SK-N-SH treated with all-trans-retinoic acid at 6 μM for 48 hours (cell line): ENCODE results near the gene ABCF3.

Experiments
- ATAC-seq: fragments of 200-7000 bp; cut with Tn5 transposase; 3 replicates; pipeline ENCODE4 v1.9.1; 2020; ENCODE audit warnings: mild to moderate bottlenecking, moderate library complexity
- ARNTL ChIP-seq: fragments of 450-650 bp; formaldehyde crosslinking; IDR thresholded peaks from 2 replicates; pipeline ENCODE4 v1.5.0; 2020; ENCODE audit warnings: low read depth, mild to moderate bottlenecking, moderate library complexity, borderline replicate concordance
- CREB5 ChIP-seq: fragments of 250-450 bp; sonication (Bioruptor Pico); IDR thresholded peaks from 2 replicates; pipeline ENCODE4 v1.5.1; 2020; ENCODE audit warnings: low read depth, mild to moderate bottlenecking, moderate library complexity
- CSRNP3 ChIP-seq: fragments of 250-450 bp; sonication (Bioruptor Pico); IDR thresholded peaks from 2 replicates; pipeline ENCODE4 v1.5.1; 2021; ENCODE audit warnings: mild to moderate bottlenecking, moderate library complexity
- ESRRG ChIP-seq: fragments of 250-450 bp; sonication (Bioruptor Pico); IDR thresholded peaks from 2 replicates; pipeline ENCODE4 v1.6.1; 2021; ENCODE audit warnings: mild to moderate bottlenecking
- GLIS3 ChIP-seq: fragments of 250-450 bp; sonication (Bioruptor Pico); IDR thresholded peaks from 2 replicates; pipeline ENCODE4 v1.5.0; 2020; ENCODE audit warnings: mild to moderate bottlenecking, moderate library complexity
- ISL1 ChIP-seq: fragments of 250-450 bp; sonication (Bioruptor Pico); IDR thresholded peaks from 2 replicates; pipeline ENCODE4 v2.1.2; 2022; ENCODE audit warnings: mild to moderate bottlenecking, moderate library complexity
- OSR1 ChIP-seq: fragments of 250-450 bp; sonication (Bioruptor Pico); IDR thresholded peaks from 2 replicates; pipeline ENCODE4 v1.8.0; 2022; ENCODE audit warnings: moderate library complexity, mild to moderate bottlenecking, inconsistent platforms
- PATZ1 ChIP-seq: fragments of 250-450 bp; sonication (Bioruptor Pico); IDR thresholded peaks from 2 replicates; pipeline ENCODE4 v1.8.0; 2020; ENCODE audit warnings: mild to moderate bottlenecking, moderate library complexity, borderline replicate concordance
- POU6F1 ChIP-seq: fragments of 250-450 bp; sonication (Bioruptor Pico); IDR thresholded peaks from 2 replicates; pipeline ENCODE4 v1.8.0; 2021; ENCODE audit warnings: low read depth, mild to moderate bottlenecking, moderate library complexity, borderline replicate concordance
- PPARA ChIP-seq: fragments of 250-450 bp; sonication (Bioruptor Pico); IDR thresholded peaks from 2 replicates; pipeline ENCODE4 v1.5.0; 2020; ENCODE audit warnings: mild to moderate bottlenecking, borderline replicate concordance
- RARB ChIP-seq: fragments of 250-450 bp; sonication (Bioruptor Pico); IDR thresholded peaks from 2 replicates; pipeline ENCODE4 v1.8.0; 2021; ENCODE audit warnings: mild to moderate bottlenecking, moderate library complexity
- TCF4 ChIP-seq: fragments of 250-450 bp; sonication (Bioruptor Pico); IDR thresholded peaks from 2 replicates; pipeline ENCODE4 v1.8.0; 2021; ENCODE audit warnings: mild to moderate bottlenecking, moderate library complexity, borderline replicate concordance
- TOX ChIP-seq: fragments of 250-450 bp; sonication (Bioruptor Pico); IDR thresholded peaks from 2 replicates; pipeline ENCODE4 v1.8.0; 2021; ENCODE audit warnings: mild to moderate bottlenecking, moderate library complexity, borderline replicate concordance
- ZFP3 ChIP-seq: fragments of 250-450 bp; sonication (Bioruptor Pico); IDR thresholded peaks from 2 replicates; pipeline ENCODE4 v1.5.0; 2020; ENCODE audit warnings: mild to moderate bottlenecking, moderate library complexity
- ZFP30 ChIP-seq: fragments of 450-650 bp; formaldehyde crosslinking; IDR thresholded peaks from 2 replicates; pipeline ENCODE4 v1.5.0; 2022; ENCODE audit warnings: mild to moderate bottlenecking, moderate library complexity
- ZNF565 ChIP-seq: fragments of 450-650 bp; formaldehyde crosslinking; conservative IDR thresholded peaks from 2 replicates; pipeline ENCODE4 v1.5.0; 2020; ENCODE audit warnings: low read depth, mild to moderate bottlenecking, moderate library complexity
- ZNF70 ChIP-seq: fragments of 450-650 bp; formaldehyde crosslinking; IDR thresholded peaks from 2 replicates; pipeline ENCODE4 v1.5.0; 2020; ENCODE audit warnings: mild to moderate bottlenecking, moderate library complexity
- ZNF8 ChIP-seq: fragments of 450-650 bp; formaldehyde crosslinking; IDR thresholded peaks from 2 replicates; pipeline ENCODE4 v1.5.0; 2020; ENCODE audit warnings: mild to moderate bottlenecking, moderate library complexity

Gene ABCF3

DNA sequence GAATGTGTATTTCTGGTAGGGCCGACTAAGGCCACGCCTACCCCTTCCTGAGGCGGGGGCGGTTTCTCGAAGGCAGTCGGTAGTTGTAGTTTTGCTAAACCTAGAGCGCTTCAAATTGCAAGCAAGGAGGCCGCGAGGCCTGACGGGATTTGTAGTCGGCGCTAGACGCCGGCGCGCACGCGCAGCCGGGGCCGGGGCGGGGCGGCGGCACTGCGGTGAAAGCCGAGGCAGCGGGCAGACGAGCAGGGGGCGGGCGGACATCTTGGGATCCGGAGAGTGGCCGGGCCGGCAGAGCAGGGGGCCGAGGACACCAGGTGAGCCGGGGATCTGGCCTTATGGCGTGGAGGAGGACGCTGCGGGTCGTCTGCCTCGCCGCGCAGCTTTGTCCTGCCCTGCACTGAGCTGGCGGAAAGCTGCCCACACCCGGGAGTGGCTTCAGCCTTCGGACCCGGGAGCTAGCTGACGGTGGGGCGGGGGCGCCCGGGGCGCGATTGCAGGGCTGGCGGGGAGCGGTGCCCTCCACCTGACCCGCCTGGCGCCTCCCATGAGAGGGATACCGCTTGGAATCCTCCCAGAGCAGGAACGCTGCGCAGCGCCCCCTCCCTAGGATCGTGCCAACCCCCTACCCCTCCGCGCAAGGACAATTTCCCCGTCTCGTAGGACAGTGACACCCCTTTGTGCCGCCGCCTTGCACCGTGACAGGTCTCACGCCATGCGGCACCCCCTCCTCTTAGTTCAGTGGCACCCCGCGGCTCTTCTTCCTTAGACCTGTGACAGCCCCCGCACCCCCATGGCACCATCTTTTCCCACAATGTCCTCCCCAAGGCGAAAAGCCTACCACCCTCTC lies 11.1 kb upstream of the ABCF3 start, which contains the start of gene AP2M1:
Gene AP2M1 (plus strand): TSS at position 210 of the 847 bp plus-strand sequence. CDS start 2,139 bp downstream, outside the sequence.
- TF ChIP-seq CREB5 (CRISPR knock-in tag) (no peak), GLIS3 (CRISPR knock-in tag) (no peak), RARB (CRISPR knock-in tag) (no peak), ZNF70 (no peak), PATZ1 (no peak), ZFP3 (CRISPR knock-in tag) (no peak), ISL1 (CRISPR knock-in tag) (no peak), PPARA (CRISPR knock-in tag) (no peak), ZFP30 (CRISPR knock-in tag) (no peak), ZNF565 (CRISPR knock-in tag) (no peak)
- ATAC-seq: peak; percentile 83

- ATAC-seq: no peak
- no peak for TF ChIP-seq OSR1 (CRISPR knock-in tag)
Observed at GRCh38 chr3:184175506-184175905, 10.5 kb upstream of the ABCF3 start.

DNA sequence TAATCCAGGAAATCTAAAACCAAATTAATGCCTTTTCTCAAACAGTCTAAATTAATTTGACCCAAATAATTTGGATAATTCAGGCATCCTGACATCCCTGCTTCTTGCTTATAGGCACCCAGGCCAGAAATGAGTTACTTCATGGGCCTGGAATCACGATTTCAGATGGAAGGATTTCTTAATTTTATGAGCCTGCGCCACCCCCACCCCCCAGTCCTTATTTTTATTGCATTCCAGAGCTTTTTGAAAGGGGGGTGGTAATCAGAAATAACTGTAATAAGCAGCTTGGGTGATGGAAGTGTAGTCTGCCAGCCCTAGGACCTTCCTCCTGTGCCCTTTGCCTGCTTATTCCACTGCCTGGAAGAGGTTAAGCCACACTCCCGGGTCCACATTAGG lies 10.0 kb upstream of the ABCF3 start:
- peak; percentile 13 for ATAC-seq
- no peak for TF ChIP-seq POU6F1 (CRISPR knock-in tag)
- no peak for TF ChIP-seq ZNF8 (CRISPR knock-in tag)
- no peak for TF ChIP-seq ESRRG (CRISPR knock-in tag)
- TF ChIP-seq CSRNP3 (CRISPR knock-in tag): no peak
- TF ChIP-seq ARNTL (CRISPR knock-in tag): no peak
- no peak for TF ChIP-seq RARB (CRISPR knock-in tag)
- no peak for TF ChIP-seq TOX (CRISPR knock-in tag)
- no peak for TF ChIP-seq ZNF565 (CRISPR knock-in tag)
- no peak for TF ChIP-seq OSR1 (CRISPR knock-in tag)
- no peak for TF ChIP-seq TCF4 (CRISPR knock-in tag)

DNA sequence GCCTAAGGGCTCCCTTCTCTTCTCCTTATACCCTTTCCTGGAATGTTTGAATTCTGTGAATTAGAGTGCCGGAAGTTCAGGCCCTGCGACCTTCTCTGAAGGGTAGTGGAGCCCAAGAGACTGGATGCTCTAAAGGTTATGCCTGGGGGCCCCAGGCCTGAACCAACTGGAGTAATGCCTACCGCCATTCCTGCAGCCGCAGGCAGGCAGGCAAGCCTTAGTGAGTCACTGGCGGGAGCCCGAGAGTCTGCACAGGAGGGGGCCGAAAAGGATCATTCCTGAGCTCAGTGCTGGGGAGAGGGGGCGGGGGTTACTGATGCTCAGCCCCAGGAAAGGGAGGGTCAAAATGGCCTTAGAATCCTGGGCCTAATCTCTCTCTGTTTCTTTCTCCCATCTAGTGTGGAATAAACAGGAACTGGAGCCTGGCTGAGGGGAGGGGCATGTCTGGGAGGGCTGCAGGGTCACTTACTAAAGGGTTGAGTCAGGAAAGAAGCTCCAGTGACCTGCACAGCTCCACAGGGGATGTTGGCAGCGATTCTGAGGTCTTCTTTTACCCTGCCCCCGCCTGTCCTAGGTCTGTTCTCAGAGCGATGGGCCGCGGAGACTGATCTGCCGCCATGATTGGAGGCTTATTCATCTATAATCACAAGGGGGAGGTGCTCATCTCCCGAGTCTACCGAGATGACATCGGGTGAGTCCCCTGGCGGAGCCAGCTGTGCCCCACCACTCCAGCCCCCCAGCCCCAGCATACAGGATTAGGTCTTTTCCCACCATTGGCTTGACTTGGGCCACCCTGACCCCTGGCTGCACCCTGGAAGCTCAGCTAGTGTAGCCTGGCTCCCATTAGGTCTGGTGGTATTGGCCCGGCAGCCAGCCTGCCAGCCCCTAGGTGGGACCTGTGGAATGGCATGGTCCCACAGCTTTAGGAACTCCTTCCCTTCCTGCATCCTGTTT lies 9.3 kb upstream of the ABCF3 start:
- peak; percentile 59; the same call in 1 of the 2 replicates for TF ChIP-seq PATZ1
- no peak for TF ChIP-seq ZFP3 (CRISPR knock-in tag)
- peak; percentile 86 for ATAC-seq
